Muscle of arm (tissue), 12 donors: Measurements from ENCODE around the gene DLG2. TPM values are rescaled to one million over a fixed set of nuclear protein-coding genes. Genes with fewer than 3 reads are reported as not detected.

Experiments
- DNase-seq: peaks from one replicate; pipeline ENCODE4 v3.0.0-alpha.2; 2013
- polyA plus RNA-seq, 12 donors: library from polyadenylated mRNA; unstranded; fragments of 120-200 nt; gene quantifications; one replicate each; pipeline ENCODE4 v1.2.1, GENCODE V29; 2013; ENCODE audit not compliant: insufficient read length in 12 of 12

The DLG2 gene
- polyA plus RNA-seq, 12 donors = 8.3 to 18.2 (median 14.0) TPM; not detected in 1

DNA sequence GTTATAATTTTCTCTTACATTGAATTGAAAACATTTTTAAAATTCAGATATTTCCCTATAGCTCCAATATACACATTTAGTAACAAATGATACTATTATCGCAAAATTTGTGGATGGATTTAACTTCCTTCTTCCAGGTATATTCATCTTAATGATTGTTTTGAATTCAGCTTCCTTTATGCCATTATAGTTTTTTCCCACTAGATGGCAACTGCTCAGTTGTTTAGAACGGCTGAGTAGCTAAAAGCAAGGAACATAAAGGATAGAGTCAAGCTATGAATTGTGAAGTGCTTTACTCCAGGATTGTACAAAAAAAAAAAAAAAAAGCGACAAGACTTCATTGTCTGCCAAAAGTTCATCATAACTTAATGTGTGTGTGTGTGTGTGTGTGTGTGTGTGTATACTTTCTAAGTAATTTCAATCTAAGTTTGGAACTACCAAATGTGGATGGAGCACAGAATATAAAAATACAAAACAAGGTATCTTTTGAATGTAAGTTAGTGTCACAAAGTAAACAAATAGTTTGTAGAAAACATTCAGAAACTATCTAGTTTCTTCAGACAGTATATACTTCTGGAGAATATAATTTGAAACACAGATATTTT, 846.4 kb downstream of the DLG2 start:
- peak; percentile 15 for DNase-seq

DNA sequence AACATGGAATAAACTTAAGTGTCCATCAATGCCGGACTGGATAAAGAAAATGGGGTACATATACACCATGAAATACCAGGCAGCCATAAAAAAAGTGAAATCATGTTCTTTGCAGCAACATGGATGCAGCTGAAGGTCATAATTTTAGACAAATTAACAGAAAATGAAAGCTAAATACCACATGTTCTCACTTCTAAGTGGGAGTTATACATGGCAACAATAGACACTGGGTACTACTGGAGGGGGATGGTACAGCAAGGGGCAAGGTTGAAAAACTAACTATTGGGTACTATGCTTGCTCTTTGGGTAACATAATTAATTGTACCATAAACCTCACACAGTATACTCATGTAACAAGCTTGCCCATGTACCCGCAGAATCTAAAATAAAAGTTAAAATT, 851.6 kb downstream of the DLG2 start:
- DNase-seq = no peak

- no peak for DNase-seq
Observed at GRCh38 chr11:84763931-84764330, 863.2 kb downstream of the DLG2 start.

DNA sequence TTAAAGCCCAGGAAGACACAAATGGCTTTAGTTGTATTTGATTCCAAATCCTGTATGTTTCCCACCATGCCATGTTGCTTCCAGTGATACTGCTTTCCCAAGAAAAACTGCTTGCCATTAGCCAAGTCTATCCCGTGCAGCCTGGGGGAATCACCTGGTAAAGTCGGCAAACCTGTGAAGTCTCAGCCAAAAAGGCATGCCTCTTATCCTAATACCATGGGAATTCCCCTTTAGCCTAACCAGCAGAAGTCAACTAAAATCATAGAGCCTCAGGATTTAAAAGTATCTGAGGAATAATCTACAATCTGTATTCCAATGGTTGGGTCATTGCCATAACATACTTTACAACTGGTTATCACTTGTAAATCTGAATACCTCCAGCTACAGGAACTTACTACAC, 869.4 kb downstream of the DLG2 start:
- no peak for DNase-seq

DNA sequence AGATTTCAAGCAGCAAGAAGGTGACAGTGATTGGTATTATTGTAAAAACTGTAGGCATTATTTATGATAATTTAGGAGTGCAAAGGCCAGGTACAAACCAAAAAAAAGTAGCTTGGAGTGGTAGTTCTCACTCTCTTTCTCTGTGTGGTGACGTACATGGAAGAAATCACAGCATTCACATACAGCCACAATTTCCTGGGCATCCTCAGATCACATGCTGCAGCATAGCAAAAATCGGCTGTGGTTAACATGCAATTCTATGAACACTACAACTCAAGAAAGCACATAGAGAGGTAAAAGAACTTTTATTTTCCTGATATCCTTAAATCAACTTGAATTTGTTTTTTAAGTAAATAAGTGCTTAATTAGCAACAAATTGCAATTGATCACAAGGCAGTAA, 875.8 kb downstream of the DLG2 start:
- no peak for DNase-seq

DNA sequence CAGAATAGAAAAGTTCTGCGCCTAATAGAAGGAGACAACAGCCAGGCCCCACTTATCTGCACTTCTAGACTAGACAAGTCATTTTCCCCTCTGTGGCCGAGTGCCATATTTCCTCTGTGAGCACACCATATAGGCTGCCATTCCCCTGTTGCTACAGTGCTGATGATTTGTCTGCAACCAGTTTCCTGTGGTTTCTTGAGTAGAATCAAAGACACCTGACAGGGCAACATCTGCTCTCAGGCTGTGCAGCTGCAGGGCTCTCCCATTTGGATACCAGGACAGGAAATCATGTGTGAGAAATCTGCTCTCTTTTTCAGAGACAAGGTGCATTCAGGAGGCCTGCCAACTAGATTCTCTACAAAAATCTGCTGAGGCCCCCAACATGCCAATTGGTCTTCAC, 879.3 kb downstream of the DLG2 start:
- no peak for DNase-seq

DNA sequence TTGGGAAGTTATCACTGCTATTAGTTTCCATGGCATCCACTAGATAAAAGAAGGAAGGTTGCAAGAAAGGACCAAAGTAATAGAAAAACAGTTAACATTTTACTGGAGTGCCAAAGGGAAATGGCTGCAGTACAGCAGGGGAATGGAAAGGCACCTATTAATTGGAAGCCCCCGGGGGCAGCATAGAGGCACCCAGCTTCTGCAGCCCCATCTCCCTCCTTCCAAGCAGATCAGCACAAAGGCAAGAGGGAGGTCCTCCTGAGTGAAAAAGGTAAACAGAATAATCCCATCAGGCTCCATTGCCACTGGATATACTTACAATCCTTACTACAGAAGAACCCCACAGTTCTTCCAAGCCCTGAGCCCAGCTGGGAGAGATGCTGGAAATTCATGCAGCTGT, 887.1 kb downstream of the DLG2 start:
- no peak for DNase-seq

DNA sequence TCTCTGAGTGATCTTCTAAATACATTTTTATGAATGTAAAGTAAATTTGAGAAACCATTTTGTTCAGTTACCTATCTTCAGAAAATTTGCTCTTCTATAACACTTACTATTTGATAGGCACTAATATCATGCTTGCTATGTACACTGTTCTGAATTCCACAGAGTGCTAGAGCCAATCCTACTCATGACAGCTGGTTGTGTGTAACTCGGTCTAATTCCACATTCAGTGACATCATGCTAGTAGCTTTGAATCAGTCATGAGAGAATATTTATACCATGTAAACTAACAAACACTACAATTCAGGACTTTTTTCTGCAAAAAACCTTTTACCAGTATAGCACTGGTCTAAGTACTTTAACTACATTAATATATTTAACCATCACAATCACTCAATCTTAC, 902.9 kb downstream of the DLG2 start:
- DNase-seq = no peak

DNA sequence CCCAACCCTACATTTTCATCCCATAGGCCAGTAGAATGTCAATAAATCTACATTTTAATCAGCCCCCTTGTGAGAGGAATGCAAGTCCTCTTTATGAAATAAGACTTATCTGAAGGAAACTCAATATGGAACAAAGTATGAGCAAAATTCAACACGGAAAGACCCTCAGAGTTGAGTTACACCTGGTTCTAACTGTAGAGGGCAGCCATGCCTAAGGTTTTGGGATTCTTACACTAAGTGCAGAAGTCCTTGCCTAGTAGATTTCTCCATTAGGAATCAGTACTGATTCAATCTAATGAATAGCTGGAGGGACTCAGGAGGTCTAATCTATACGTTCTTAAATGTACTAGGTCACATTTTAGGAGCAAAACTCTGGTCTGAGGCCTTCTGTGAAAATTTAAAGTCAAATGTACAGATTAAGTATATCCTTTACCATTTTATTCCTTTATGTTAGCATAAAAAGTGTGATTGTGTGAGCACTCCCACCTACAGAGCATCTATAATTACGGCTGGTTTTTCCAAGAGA, 904.5 kb downstream of the DLG2 start:
- no peak for DNase-seq

GRCh38 chr11:84721561-84721961, 905.6 kb downstream of the DLG2 start:
- no peak for DNase-seq

DNA sequence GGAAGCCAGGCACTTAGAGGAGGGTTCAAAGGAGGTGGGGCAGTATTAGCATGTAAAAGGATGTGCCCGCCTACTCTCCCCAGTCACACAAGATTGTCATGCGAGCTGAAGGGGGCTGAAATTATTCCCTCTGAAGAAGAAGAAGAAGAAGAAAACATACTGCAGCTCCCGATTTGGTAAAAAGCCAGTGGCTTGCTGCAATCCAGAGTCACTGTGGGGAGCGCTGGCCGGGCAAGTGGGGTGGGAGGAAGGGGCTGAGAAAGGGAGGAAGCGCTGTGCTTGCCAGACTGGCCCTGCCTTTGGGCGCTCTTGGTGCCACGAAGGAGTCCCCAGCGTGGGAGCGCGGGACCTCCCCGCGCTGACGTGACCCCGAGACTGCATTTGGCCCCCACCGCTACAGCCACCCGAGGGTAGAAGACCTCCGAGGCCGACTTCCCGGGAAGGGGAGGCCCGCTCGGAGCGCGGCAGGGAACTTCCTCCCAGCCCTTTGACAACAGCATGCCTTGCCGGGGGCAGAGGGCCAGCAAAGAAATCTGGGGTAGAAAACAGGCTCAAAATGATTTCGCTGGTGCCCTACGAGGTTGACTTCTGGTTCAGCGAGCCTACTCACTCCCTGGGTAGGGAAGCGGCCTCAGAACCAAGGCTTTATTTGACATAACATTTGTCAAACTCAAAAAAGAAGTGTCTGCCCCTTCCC, 906.3 kb downstream of the DLG2 start:
- no peak for DNase-seq

- no peak for DNase-seq
Observed at GRCh38 chr11:84719935-84720577, 907.1 kb downstream of the DLG2 start.

DNA sequence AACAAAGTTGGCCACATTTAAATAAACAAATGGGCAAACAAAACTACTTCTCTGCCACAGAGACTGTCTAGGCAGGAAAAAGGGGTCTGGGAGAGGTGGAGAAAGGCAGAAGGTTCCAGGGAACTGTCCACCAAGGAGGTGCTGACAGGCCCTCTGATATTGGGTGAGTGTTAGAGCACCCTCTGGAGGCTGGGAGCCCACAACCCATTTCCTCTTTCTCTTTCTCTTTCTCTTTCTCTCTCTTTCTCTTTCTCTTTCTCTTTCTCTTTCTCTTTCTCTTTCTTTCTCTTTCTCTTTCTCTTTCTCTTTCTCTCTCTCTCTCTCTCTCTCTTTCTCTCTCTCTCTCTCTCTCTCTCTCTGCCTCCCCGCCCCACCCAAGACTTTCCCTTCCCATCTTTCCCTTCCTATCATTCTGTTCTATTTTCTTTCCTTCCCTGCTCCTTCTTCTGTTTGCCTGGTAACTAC, 912.8 kb downstream of the DLG2 start:
- DNase-seq = peak; percentile 32

GRCh38 chr11:84691830-84692229, 935.3 kb downstream of the DLG2 start:
- DNase-seq = no peak

GRCh38 chr11:84687433-84687832, 939.7 kb downstream of the DLG2 start:
- no peak for DNase-seq

DNA sequence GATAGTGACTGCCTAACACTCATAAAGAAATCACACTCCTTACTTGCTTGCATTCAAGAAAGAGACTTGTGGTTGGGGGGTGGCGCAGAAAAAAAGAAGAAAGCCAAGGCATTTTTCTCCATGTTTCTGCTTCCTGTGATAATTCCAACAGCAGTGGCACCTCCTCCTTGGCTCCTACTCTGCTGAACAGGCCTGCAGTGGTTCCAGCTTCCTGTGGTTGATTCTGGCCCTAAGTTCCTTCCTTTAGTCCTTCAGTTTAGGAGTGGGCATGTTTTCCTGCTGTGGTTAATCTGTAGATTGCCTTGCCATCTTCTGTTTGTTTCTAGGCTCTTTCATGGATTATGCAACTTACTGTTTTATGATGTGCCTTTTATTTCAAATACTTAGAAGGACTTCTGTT, 940.4 kb downstream of the DLG2 start:
- no peak for DNase-seq

- no peak for DNase-seq
Observed at GRCh38 chr11:84685976-84686375, 941.2 kb downstream of the DLG2 start.

GRCh38 chr11:84685149-84685548, 942.0 kb downstream of the DLG2 start:
- DNase-seq = no peak

DNA sequence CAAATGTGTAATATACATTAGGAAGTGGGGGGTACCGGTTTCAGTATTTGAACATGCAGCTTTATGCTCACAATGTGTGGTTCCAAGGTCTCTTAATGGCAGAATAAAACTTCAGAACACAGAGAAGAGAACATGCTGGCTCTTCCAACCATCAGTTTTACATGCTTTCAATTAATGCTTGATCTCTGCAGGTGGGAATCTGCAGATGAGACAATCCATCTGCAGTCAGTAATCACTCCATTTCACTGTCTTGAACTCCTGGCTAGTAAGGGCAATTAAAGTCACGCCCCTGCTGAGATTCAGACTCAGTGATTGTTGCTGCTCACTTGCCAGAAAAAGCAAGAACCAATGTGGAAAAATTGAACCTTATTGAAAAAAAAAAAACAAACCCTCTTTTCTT, 945.7 kb downstream of the DLG2 start:
- DNase-seq = no peak

- DNase-seq = no peak
Observed at GRCh38 chr11:84675396-84676025, 951.6 kb downstream of the DLG2 start.

- no peak for DNase-seq
Observed at GRCh38 chr11:84673753-84674152, 953.4 kb downstream of the DLG2 start.

DNA sequence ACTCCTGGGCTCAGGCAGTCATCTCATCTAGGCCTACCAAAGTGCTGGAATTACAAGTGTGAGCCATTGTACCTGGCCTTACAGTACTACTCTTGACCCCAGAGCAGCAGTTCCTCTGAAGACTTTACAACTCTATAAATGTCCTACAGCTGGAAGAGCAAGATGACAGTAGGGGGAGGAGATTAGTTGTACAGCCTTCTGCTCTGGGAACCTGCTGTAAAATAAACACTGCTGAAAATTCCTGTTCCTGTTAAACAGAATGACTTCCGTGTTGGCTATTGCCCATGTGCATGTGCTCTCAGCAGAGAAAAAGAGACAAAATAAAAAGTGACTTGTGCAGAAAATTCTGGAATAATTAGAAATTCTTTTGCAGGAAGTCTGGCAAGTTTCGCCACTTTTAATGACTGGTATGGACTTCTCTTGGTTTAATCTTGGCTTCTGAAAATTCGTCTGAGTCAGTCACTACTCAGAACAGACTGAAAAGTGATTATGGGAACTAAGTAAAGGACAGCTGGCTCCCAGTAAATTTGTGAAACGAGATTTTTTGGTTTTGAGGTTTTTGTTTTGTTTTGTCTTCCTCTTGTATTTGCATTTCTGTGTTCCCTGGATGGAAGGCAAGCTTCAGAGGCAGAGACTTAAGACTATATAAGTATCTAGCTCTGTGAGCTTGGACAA, 955.7 kb downstream of the DLG2 start:
- no peak for DNase-seq
